HepG2 (cell line): Measurements from ENCODE around the gene CYP4F2. TPM values are rescaled to one million over a fixed set of nuclear protein-coding genes. Genes with fewer than 3 reads are reported as not detected.

Experiments
- ATAC-seq: fragments of 200-7000 bp; cut with Tn5 transposase; 3 replicates; pipeline ENCODE4 v1.9.1; 2020; ENCODE audit warnings: mild to moderate bottlenecking, moderate library complexity
- BruUV-seq: library from RNA; stranded (reverse); fragments of 400-500 nt; replicated peaks from 2 replicates; lab custom pipeline; 2021; lab: Mats Ljungman, UMichigan
- CTCF ChIA-PET: fragments of 300-600 bp; formaldehyde crosslinking; extraction: SDS; loops from one replicate; lab custom pipeline; 2021; ENCODE audit warnings: low total read pairs, inconsistent platforms, low intra/inter-chr PET ratio; lab: Yijun Ruan, JAX
- POLR2A ChIA-PET: fragments of 350-600 bp; sonication (Branson Sonifier 250); formaldehyde crosslinking; loops from one replicate; lab custom pipeline; 2020; ENCODE audit warnings: antibody characterized with exemption, inconsistent platforms; lab: Yijun Ruan, JAX
- DNase-seq: peaks from one replicate; pipeline ENCODE4 v3.0.0-alpha.2; 2015; ENCODE audit warnings: low spot score
- FAIRE-seq: peaks from 3 replicates; lab custom pipeline; 2011; peaks lifted over from hg19 to GRCh38; lab: Jason Lieb, UNC
- H2AFZ ChIP-seq: one replicate; pipeline ENCODE4 v1.6.1; 2011; ENCODE audit warnings: low read length, inconsistent platforms
- H3K27ac ChIP-seq: fragments of 300-600 bp; 3 replicates; pipeline ENCODE4 v1.8.0; 2011; ENCODE audit warnings: mixed run types, mild to moderate bottlenecking, mixed read lengths, low read length, inconsistent platforms; ENCODE audit not compliant: insufficient read depth; ENCODE audit errors: extremely low read length
- H3K27me3 ChIP-seq, 2 experiments: fragments of 200-600 bp in 1 of 2; 2 replicates in 1 of 2; 3 replicates in 1 of 2; pipeline versions ENCODE4 v1.6.0 to v1.8.0; 2011; ENCODE audit warnings: low read length in 2 of 2, mild to moderate bottlenecking in 2 of 2, moderate library complexity in 2 of 2, inconsistent platforms in 1 of 2; ENCODE audit not compliant: insufficient read depth in 2 of 2, control insufficient read depth in 1 of 2
- H3K36me3 ChIP-seq, 2 experiments: fragments of 200-600 bp in 1 of 2; replicated peaks in 1 of 2; 2 replicates in 1 of 2; 3 replicates in 1 of 2; pipeline versions ENCODE4 v1.5.1 to v1.8.0; 2011; ENCODE audit warnings: low read length in 2 of 2, inconsistent platforms in 1 of 2; ENCODE audit not compliant: insufficient read depth in 2 of 2, control insufficient read depth in 1 of 2
- H3K4me1 ChIP-seq: 2 replicates; pipeline ENCODE4 v1.5.1; 2012; ENCODE audit warnings: low read length, inconsistent platforms; ENCODE audit not compliant: insufficient read depth
- H3K4me2 ChIP-seq: 2 replicates; pipeline ENCODE4 v1.6.0; 2011; ENCODE audit warnings: low read depth, low read length, inconsistent platforms
- H3K4me3 ChIP-seq, 3 experiments: fragments of 200-600 bp in 1 of 3; sonication (generic), shearing (Covaris generic) in 1 of 3; replicated peaks in 1 of 3; 2 replicates each; pipeline ENCODE4 v1.5.1; 2011 to 2016; ENCODE audit warnings: low read length in 3 of 3, inconsistent platforms in 2 of 3, low read depth in 2 of 3, mild to moderate bottlenecking in 2 of 3, control low read depth in 1 of 3, mixed read lengths in 1 of 3; ENCODE audit not compliant: insufficient read depth in 1 of 3
- H3K79me2 ChIP-seq: one replicate; pipeline ENCODE4 v1.6.1; 2011; ENCODE audit warnings: low read length, inconsistent platforms; ENCODE audit not compliant: insufficient read depth
- H3K9ac ChIP-seq: 2 replicates; pipeline ENCODE4 v1.6.0; 2011; ENCODE audit warnings: mild to moderate bottlenecking, low read depth, low read length, inconsistent platforms; ENCODE audit not compliant: insufficient read depth
- H3K9me3 ChIP-seq: 2 replicates; pipeline ENCODE4 v1.5.1; 2012; ENCODE audit warnings: mild to moderate bottlenecking, low read length
- H4K20me1 ChIP-seq: 2 replicates; pipeline ENCODE4 v1.6.0; 2011; ENCODE audit warnings: inconsistent platforms, mild to moderate bottlenecking, low read length, moderate library complexity; ENCODE audit not compliant: insufficient read depth
- BCL6 ChIP-seq: IDR thresholded peaks from 2 replicates; pipeline ENCODE4 v1.6.1; 2016; ENCODE audit warnings: missing genetic modification reagents, missing compliant biosample characterization
- GATAD1 ChIP-seq: IDR thresholded peaks from 2 replicates; pipeline ENCODE4 v1.6.1; 2016; ENCODE audit warnings: missing genetic modification reagents, missing compliant biosample characterization
- HINFP ChIP-seq: sonication (generic); formaldehyde crosslinking; IDR thresholded peaks from 2 replicates; pipeline ENCODE4 v1.4.0; 2020; ENCODE audit warnings: low read depth, mild to moderate bottlenecking, missing genetic modification reagents
- POLR2G ChIP-seq: fragments of 200-400 bp; formaldehyde crosslinking; IDR thresholded peaks from 2 replicates; pipeline ENCODE4 v1.6.1; 2018; ENCODE audit warnings: mild to moderate bottlenecking, low read depth, low read length, moderate library complexity
- ZNF292 ChIP-seq: sonication (generic); formaldehyde crosslinking; IDR thresholded peaks from 2 replicates; pipeline ENCODE4 v1.8.1; 2022; ENCODE audit warnings: mild to moderate bottlenecking, low read depth, missing genetic modification reagents, borderline replicate concordance
- ZNF329 ChIP-seq: sonication (generic); formaldehyde crosslinking; IDR thresholded peaks from 2 replicates; pipeline ENCODE4 v1.9.0; 2021; ENCODE audit warnings: low read depth, mild to moderate bottlenecking, missing genetic modification reagents
- ZNF652 ChIP-seq: IDR thresholded peaks from 2 replicates; pipeline ENCODE4 v1.6.1; 2016; ENCODE audit warnings: low read depth, borderline replicate concordance
- ZNF768 ChIP-seq: sonication (generic); formaldehyde crosslinking; IDR thresholded peaks from 2 replicates; pipeline ENCODE4 v1.4.0; 2020; ENCODE audit warnings: missing genetic modification reagents
- WGBS: methylation state at CpG from one replicate; pipeline ENCODE4 v1.1.6; 2017; ENCODE audit warnings: low lambda C conversion rate; 5-methylcytosine and 5-hydroxymethylcytosine counted together
- in situ Hi-C: cut with HindIII; loops from 2 replicates; pipeline ENCODE4 v1.10.0; 2017; ENCODE audit warnings: low pct_unique_long_range_greater_than_20kb; ENCODE audit not compliant: extremely low pct_ligation_motif_present
- intact Hi-C: fragments of 100-400 bp; cut with micrococcal nuclease; formaldehyde crosslinking; loops from one replicate; pipeline ENCODE4 v1.10.0; 2022; ENCODE audit not compliant: unreplicated experiment
- polyA plus RNA-seq, 8 experiments: library from polyadenylated mRNA; depleted of rRNA in 3 of 8; stranded (reverse) in 7 of 8; unstranded in 1 of 8; fragments of >200 nt; fragmentation: Illumina TruSeq in 4 of 8; extraction: Trizol in 4 of 8; gene quantifications; 2 replicates each; pipeline versions ENCODE4 v1.2.1 to v1.2.3, GENCODE V29; 2011 to 2016; ENCODE audit warnings: low read depth in 4 of 8, missing spikeins in 1 of 8, mixed read lengths in 1 of 8; ENCODE audit not compliant: insufficient read depth in 1 of 8
- total RNA-seq, 5 experiments: library from RNA; depleted of rRNA; stranded (reverse); fragments of >200 nt; fragmentation: Illumina TruSeq; extraction: Trizol; gene quantifications; 2 replicates each; pipeline ENCODE4 v1.2.3, GENCODE V29; 2016; ENCODE audit warnings: low read depth in 1 of 5

Gene CYP4F2
- total and polyA plus RNA-seq, 2 of the 13 experiments (the other 11 are each of a cell fraction or from before 2014, with no cell fraction given), result 3.7 to 3.9 TPM

GRCh38 chr19:15895876-15896430, 1.9 kb downstream of the CYP4F2 start (continued):
- TF ChIP-seq BCL6 (CRISPR knock-in tag) (no peak), POLR2G (no peak), ZNF652 (no peak), HINFP (CRISPR knock-in tag) (no peak)
- TF ChIP-seq, all 625 proteins: peak for 0

GRCh38 chr19:15894359-15894758, 3.5 kb downstream of the CYP4F2 start:
- Histone ChIP-seq H3K27me3 (no peaks in the 10 kb centered on the region), H3K36me3 (no peaks in the 10 kb centered on the region), H2AFZ (no peak overlapping the region), H3K9ac (no peak overlapping the region), H3K79me2 (no peaks in the 10 kb centered on the region), H3K4me3 (no peak overlapping the region), H4K20me1 (no peaks in the 10 kb centered on the region), H3K4me2 (no peak overlapping the region), H3K9me3 (no peaks in the 10 kb centered on the region), H3K4me1 (peaks cover 34% of the 10 kb centered on the region), H3K27ac (no peak overlapping the region)
- CTCF ChIA-PET, result no interaction called here
- intact Hi-C loops (no loop called here), in situ Hi-C loops (no loop called here)
- POLR2A ChIA-PET, result no interaction called here
- no peak for TF ChIP-seq ZNF652
- peak; percentile 96 for TF ChIP-seq ZNF329 (CRISPR knock-in tag)
- TF ChIP-seq GATAD1, result no peak
- TF ChIP-seq ZNF292 (CRISPR knock-in tag), result no peak
- TF ChIP-seq ZNF768 (CRISPR knock-in tag), result peak; percentile 76
- FAIRE-seq (no peak), ATAC-seq (no peak), DNase-seq (no peak)
- BruUV-seq, result no TSS peak
- whole genome bisulfite sequencing, result 87% methylated on average over 2 of the region's 2 CpGs
